Glomerular endothelial cell (primary cell): ENCODE results near the gene CBFA2T2. TPM values are rescaled to one million over a fixed set of nuclear protein-coding genes. Genes with fewer than 3 reads are reported as not detected.
"Not testable (repeated sequence)": the region's sequence is repeated elsewhere in the genome, so short reads cannot be mapped to it uniquely, and the experiment has no call there.

Experiments used
- DNase-seq: peaks from one replicate; pipeline ENCODE4 v3.0.0-alpha.2; 2011; ENCODE audit warnings: low read depth, low spot score; ENCODE audit errors: extremely low read depth
- total RNA-seq: library from RNA; depleted of rRNA; stranded (reverse); fragments of >200 nt; gene quantifications from 2 replicates; pipeline ENCODE4 v1.2.3, GENCODE V29; 2015

The CBFA2T2 gene
- total RNA-seq, 1 donor from 2014 or later = 14.9 TPM

- no peak for DNase-seq
Measured at GRCh38 chr20:33568868-33569801, 79.2 kb downstream of the CBFA2T2 start.

DNA sequence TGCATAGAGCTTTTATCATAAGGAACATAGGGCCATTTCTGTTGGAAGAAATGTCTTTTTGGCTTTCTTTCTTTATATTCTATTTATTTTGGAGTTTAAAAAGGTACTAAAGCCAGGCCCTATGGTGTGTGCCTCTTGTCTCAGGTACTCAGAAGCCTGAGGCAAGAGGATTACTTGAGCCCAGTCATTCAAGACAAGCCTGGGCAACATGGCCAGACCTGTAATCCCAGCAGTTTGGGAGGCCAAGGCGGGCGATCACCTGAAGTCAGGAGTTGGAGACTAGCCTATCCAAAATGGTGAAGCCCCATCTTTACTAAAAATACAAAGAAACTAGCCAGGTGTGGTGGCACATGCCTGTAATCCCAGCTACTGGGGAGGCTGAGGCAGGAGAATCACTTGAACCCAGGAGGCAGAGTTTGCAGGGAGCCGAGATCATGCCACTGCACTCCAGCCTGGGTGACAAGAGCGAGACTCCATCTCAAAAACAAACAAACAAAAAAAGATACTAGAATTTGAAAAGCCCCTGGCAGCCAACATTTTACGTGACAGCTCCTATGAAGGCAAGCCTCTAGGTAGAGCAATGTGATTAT lies 80.0 kb downstream of the CBFA2T2 start:
- no peak for DNase-seq

GRCh38 chr20:33570743-33571142 lies 80.8 kb downstream of the CBFA2T2 start:
- no peak for DNase-seq

DNA sequence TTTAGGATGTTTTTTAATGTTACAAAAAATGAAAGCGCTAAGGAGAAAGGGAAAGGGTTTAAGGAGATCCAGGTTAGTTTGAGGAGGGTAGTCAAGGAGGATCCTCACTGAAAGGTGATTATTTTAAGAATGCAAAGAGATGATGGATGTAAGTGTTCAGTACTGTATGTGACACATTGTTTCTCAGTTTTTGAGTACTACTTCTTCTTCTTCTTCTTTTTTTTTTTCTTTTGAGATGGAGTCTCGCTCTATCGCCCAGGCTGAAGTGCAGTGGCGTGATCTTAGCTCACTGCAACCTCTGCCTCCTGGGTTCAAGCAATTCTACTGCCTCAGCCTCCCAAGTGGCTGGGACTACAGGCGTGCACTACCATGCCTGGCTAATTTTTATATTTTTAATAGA lies 83.4 kb downstream of the CBFA2T2 start:
- not testable (repeated sequence) for DNase-seq

GRCh38 chr20:33575282-33575681 lies 85.4 kb downstream of the CBFA2T2 start:
- no peak for DNase-seq

DNA sequence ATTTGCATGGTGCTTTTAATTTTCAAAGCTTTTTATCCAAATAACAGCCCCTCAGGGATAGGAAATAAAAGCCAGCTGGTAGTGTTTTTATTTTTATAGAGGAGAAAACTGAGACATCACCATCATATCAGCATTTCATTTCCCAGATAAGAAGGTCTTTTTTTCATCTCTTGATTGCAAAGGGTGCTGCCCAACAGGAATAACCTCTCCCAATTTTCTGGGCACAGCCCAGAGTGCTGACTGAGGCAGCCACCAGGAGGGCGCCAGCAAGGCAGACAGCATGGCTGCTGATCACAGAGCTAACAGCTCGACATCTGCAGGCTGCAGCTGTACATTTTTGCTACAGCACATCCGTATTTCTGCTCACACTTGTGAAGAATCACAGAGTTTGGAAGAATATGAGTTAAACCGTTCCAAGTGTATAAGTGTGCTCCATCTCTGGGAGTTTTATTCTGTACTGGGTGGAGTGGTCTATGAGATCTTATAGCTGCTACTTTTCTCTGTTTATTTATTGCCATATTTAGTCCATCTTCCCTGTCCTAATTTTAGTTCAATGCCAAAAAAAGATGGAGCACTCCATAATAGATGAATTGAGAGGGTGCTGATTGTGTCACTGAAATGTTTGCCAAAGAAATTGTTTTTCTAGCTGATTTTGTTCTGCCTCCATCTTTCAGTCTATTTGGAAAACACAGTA lies 86.7 kb downstream of the CBFA2T2 start:
- DNase-seq = no peak

- no peak for DNase-seq
Measured at GRCh38 chr20:33578510-33578909, 88.6 kb downstream of the CBFA2T2 start.

DNA sequence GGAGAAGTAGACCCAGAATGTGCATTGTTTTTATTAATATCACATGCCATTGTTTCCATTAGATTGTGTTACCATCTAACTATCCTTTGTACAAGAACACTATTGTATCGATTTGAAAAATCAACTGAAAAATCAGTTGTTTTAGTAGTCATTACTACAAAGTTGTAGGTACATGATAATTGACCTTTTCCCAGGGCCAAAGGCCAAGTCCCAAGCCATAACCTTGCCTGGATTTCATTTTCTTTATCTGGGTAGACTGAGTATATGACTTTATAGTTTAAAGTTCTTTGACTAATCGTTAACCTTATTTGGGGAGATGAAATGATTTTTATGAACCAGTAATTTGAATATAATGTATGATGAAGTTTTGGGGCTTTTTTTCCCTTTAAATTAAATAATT lies 93.2 kb downstream of the CBFA2T2 start:
- DNase-seq = no peak

DNA sequence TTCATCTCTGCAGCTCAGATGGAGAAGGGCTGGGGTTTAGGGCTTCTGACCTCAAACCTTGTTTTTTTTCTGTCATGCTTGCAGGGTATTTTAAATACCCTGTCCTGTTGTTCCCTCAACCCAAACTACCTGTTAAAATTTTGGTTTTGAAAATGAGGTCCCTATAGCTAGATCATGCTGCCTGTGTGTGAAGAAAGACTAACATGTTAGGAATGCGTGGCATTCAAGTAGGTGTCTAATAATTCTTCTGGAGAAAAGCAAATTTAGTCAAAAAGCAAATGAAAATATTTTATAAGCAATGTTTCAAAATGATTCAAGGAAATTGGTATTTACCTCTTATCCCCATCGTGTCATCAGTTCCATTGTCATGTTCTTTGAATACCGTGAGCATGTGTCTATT lies 95.1 kb downstream of the CBFA2T2 start:
- no peak for DNase-seq

GRCh38 chr20:33585413-33585812 lies 95.5 kb downstream of the CBFA2T2 start:
- no peak for DNase-seq

DNA sequence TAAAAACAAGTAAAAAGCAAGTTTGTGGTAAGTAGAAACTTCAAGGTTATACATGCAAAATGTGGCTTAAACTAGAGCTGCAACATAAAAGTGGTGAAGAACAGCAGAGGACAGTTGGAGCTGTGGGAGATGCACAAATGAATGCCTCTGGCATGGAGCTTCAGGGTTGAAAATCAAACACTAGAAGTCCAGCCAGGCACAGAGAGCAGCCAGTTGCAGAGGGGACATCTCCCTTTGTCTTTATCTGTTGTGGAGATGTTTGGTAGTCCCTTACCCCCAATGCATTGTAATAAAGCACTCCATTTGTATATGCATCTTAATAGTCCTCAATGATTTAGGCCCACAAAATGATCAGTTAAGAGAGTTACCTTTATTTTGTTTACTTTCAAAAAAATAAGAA lies 99.2 kb downstream of the CBFA2T2 start:
- DNase-seq = no peak

DNA sequence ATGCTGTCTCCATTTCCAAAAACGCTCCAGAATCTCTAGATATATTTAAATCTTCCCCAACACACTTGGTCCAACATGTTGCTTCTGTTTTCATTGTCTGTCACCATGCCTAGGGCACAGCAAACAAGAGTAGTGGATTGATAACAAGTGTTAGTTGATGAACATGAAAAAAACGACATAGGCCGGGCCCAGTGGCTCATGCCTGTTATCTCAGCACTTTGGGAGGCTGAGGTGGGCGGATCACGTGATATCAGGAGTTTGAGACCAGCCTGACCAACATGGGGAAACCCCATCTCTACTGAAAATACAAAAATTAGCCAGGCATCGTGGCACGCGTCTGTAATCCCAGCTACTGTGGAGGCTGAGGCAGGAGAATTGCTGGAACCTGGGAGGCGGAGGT lies 102.0 kb downstream of the CBFA2T2 start:
- not testable (repeated sequence) for DNase-seq

DNA sequence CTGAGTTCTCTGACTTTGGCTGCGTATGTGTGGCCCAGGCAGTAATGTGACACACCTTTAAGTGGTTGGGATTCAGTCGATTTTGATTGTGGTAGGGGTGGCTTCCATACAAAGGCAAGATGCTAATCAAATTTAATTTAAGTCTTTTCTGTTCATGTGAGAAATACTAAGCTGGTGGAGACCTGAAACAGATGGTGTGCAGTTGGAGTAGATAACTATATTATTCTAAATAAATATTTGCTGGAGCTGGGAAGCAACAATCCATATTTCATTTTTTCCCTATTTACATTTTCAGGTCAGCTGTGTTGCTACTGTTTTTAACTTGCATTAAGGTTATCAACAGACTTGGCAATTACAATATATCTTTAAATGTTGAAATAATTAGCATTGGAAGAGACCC lies 104.8 kb downstream of the CBFA2T2 start:
- no peak for DNase-seq

DNA sequence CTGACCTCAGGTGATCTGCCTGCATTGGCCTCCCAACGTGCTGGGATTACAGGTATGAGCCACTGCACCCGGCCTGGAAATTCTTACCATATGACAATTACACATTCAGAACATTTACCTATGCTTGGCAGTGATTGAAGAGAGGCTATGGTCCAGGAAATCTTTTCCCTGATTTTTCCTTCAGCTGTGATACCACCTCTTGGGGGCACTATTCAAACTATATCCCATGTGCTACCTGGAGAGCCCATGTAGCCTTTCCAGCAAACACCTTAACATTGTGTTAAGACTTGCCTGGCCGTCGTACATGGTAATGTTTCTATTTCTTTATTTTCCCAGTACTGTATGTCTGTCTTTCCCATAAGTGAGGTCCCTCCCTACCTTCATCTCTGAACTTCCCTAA lies 110.5 kb downstream of the CBFA2T2 start:
- DNase-seq = no peak

DNA sequence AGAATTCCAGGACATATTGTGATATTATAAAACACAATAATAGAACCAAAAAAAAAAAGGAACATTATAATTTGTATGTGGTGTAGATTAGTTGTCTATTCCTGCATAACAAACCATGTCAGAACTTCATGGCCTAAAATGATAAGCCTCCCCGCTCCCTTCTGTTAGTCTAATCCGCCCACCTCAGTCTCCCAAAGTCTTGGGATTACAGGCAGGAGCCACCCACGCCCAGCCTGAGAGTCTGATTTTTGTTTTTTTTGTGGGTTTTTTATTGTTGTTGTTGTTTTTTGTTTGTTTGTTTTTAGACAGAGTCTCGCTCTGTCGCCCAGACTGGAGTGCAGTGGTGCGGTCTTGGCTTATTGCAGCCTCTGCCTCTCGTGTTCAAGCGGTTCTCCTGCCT lies 111.1 kb downstream of the CBFA2T2 start:
- no peak for DNase-seq

DNA sequence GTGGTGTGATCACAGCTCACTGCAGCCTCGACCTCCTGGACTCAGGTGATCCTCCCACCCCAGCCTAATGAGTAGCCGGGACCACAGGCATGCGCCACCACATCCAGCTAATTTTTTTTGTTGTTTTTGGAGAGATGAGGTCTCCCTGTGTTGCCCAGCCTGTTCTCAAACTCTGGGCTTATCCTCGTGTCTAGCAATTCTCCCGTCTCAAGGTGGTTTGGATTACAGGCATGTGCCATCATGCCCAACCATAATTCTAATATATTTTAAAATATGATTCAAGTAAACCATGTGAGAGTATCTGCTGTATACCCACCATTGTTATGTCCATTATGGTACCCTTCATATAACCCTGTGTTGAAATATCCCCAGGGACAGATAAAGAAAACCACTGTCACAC lies 112.0 kb downstream of the CBFA2T2 start:
- no peak for DNase-seq

- no peak for DNase-seq
Measured at GRCh38 chr20:33602826-33603590, 113.1 kb downstream of the CBFA2T2 start.

GRCh38 chr20:33604084-33604990 lies 114.4 kb downstream of the CBFA2T2 start:
- DNase-seq = no peak

- DNase-seq = no peak
Measured at GRCh38 chr20:33604991-33605370, 115.1 kb downstream of the CBFA2T2 start.
